HEK293 (cell line): ENCODE measurements around the gene EN1.

Experiments used
- CTCF ChIA-PET: fragments of 350-600 bp; formaldehyde crosslinking; extraction: SDS; loops from one replicate; lab custom pipeline; 2021; ENCODE audit warnings: antibody characterized with exemption; lab: Yijun Ruan, JAX
- POLR2A ChIA-PET: fragments of 300-600 bp; formaldehyde crosslinking; extraction: SDS; loops from one replicate; lab custom pipeline; 2020; ENCODE audit warnings: antibody characterized with exemption, inconsistent platforms; lab: Yijun Ruan, JAX
- H3K27ac ChIP-seq: fragments of 200-500 bp; sonication (Bioruptor generic); 2 replicates; pipeline ENCODE4 v1.5.1; 2014; ENCODE audit warnings: low read depth, low read length, control low read depth, inconsistent platforms; ENCODE audit errors: extremely low read depth
- H3K36me3 ChIP-seq, 2 experiments: fragments of 200-500 bp in 1 of 2; sonication (Bioruptor generic) in 1 of 2; 1 replicate in 1 of 2; 2 replicates in 1 of 2; pipeline ENCODE4 v1.5.1; 2014 to 2017; ENCODE audit warnings: inconsistent platforms in 2 of 2, low read length in 2 of 2; ENCODE audit not compliant: control insufficient read depth in 2 of 2, insufficient read depth in 1 of 2
- H3K4me1 ChIP-seq: fragments of 200-500 bp; sonication (Bioruptor generic); 2 replicates; pipeline ENCODE4 v1.5.1; 2014; ENCODE audit warnings: mild to moderate bottlenecking, low read length, inconsistent platforms; ENCODE audit not compliant: control insufficient read depth, insufficient read depth
- H3K4me3 ChIP-seq: 2 replicates; pipeline ENCODE4 v1.5.1; 2011; ENCODE audit warnings: low read depth, mild to moderate bottlenecking, control low read depth, low read length, moderate library complexity
- H3K9me3 ChIP-seq: fragments of 200-500 bp; sonication (Bioruptor generic); 2 replicates; pipeline ENCODE4 v1.5.1; 2014; ENCODE audit warnings: low read depth, low read length, inconsistent platforms; ENCODE audit not compliant: control insufficient read depth, insufficient read depth
- HOXC10 ChIP-seq: sonication (generic); formaldehyde crosslinking; IDR thresholded peaks from 2 replicates; pipeline ENCODE4 v1.8.1; 2023; ENCODE audit warnings: mild to moderate bottlenecking, missing genetic modification reagents
- HOXD13 ChIP-seq: sonication (generic); formaldehyde crosslinking; IDR thresholded peaks from 2 replicates; pipeline ENCODE4 v1.8.0; 2022; ENCODE audit warnings: missing genetic modification reagents, borderline replicate concordance
- SCRT1 ChIP-seq: fragments of 450-650 bp; formaldehyde crosslinking; IDR thresholded peaks from 2 replicates; pipeline ENCODE4 v1.5.1; 2016; ENCODE audit warnings: missing biosample characterization, missing genetic modification characterization, borderline replicate concordance
- SCRT2 ChIP-seq: fragments of 450-650 bp; formaldehyde crosslinking; IDR thresholded peaks from 2 replicates; pipeline ENCODE4 v1.5.1; 2016; ENCODE audit warnings: missing biosample characterization, missing genetic modification characterization
- ZFP3 ChIP-seq: fragments of 450-650 bp; formaldehyde crosslinking; IDR thresholded peaks from 2 replicates; pipeline ENCODE4 v1.5.1; 2016; ENCODE audit warnings: low read depth, missing biosample characterization, missing genetic modification characterization
- ZNF169 ChIP-seq: fragments of 450-650 bp; formaldehyde crosslinking; IDR thresholded peaks from 2 replicates; pipeline ENCODE4 v1.5.1; 2016; ENCODE audit warnings: missing biosample characterization, missing genetic modification characterization
- ZNF184 ChIP-seq: fragments of 450-650 bp; IDR thresholded peaks from 2 replicates; pipeline ENCODE4 v1.5.1; 2018; ENCODE audit warnings: missing biosample characterization, mild to moderate bottlenecking, missing genetic modification characterization
- ZNF248 ChIP-seq: fragments of 450-650 bp; formaldehyde crosslinking; IDR thresholded peaks from 2 replicates; pipeline ENCODE4 v1.5.1; 2017; ENCODE audit warnings: missing biosample characterization, missing genetic modification characterization
- ZNF341 ChIP-seq: fragments of 450-650 bp; formaldehyde crosslinking; IDR thresholded peaks from 2 replicates; pipeline ENCODE4; 2016; ENCODE audit warnings: low read depth, missing biosample characterization, missing genetic modification characterization
- ZNF416 ChIP-seq: fragments of 450-650 bp; formaldehyde crosslinking; IDR thresholded peaks from 2 replicates; pipeline ENCODE4 v1.5.1; 2016; ENCODE audit warnings: missing biosample characterization, missing genetic modification characterization
- ZNF629 ChIP-seq: fragments of 450-650 bp; formaldehyde crosslinking; IDR thresholded peaks from 2 replicates; pipeline ENCODE4 v1.5.1; 2017; ENCODE audit warnings: missing biosample characterization, missing genetic modification characterization
- ZNF654 ChIP-seq: fragments of 450-650 bp; formaldehyde crosslinking; IDR thresholded peaks from 2 replicates; pipeline ENCODE4 v1.5.1; 2016; ENCODE audit warnings: low read depth, missing biosample characterization, missing genetic modification characterization
- ZNF701 ChIP-seq: fragments of 450-650 bp; formaldehyde crosslinking; IDR thresholded peaks from 2 replicates; pipeline ENCODE4 v1.5.1; 2016; ENCODE audit warnings: missing biosample characterization, missing genetic modification characterization
- ZSCAN23 ChIP-seq: fragments of 450-650 bp; formaldehyde crosslinking; IDR thresholded peaks from 2 replicates; pipeline ENCODE4 v1.5.1; 2016; ENCODE audit warnings: missing biosample characterization, missing genetic modification characterization
- TF ChIP-seq, protein P1 (sequence below): fragments of 450-650 bp; formaldehyde crosslinking; IDR thresholded peaks from 2 replicates; pipeline ENCODE4 v1.5.1; 2016; ENCODE audit warnings: missing biosample characterization, missing genetic modification characterization
- TF ChIP-seq, protein P2 (sequence below): fragments of 450-650 bp; IDR thresholded peaks from 2 replicates; pipeline ENCODE4 v1.5.1; 2018; ENCODE audit warnings: missing biosample characterization, missing genetic modification characterization
- TF ChIP-seq, protein P3 (sequence below): fragments of 450-650 bp; formaldehyde crosslinking; IDR thresholded peaks from 2 replicates; pipeline ENCODE4 v1.5.1; 2016; ENCODE audit warnings: missing biosample characterization, missing genetic modification characterization
- TF ChIP-seq, protein P4 (sequence below): fragments of 450-650 bp; formaldehyde crosslinking; IDR thresholded peaks from 2 replicates; pipeline ENCODE4 v1.5.1; 2017; ENCODE audit warnings: missing biosample characterization, missing genetic modification characterization

The EN1 gene

DNA sequence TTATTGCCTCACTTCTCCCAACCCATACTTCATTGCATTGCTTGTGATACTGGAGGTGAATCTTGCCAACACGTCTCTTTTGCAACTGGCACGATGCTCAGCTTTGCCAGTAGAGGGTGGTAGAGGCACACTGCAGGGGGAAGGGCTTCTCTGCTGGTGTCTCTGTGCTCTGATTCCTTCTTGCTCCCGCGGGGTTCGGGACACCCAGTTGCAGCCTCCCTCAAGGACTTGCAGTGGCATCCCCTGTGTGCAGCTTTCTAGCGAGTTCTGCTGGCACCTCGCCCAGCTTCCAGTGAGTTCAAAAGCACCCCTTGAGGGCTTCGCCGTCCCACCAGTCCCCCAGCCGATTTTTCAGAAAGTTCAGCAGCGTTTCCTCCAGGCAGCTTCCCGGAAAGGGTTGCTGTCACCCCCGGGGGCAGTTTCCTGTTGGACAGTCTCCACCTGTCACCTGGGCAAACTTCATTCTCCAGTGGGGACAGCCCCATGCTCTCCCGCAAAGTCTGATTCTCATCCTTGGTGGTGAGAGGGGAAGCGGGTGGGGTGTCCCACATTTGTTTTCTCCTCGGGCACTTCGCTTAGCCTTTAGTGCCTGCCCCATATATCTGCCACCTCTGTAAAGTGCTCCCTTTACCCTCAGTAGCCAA, 35.4 kb upstream of the EN1 start (continued):
- TF ChIP-seq ZFP3 (tag by site-specific recombination) (no peak), HOXD13 (CRISPR knock-in tag) (no peak), ZSCAN23 (tag by site-specific recombination) (no peak), ZNF341 (tag by site-specific recombination) (no peak)
- TF ChIP-seq, all 188 proteins: peak for 10

DNA sequence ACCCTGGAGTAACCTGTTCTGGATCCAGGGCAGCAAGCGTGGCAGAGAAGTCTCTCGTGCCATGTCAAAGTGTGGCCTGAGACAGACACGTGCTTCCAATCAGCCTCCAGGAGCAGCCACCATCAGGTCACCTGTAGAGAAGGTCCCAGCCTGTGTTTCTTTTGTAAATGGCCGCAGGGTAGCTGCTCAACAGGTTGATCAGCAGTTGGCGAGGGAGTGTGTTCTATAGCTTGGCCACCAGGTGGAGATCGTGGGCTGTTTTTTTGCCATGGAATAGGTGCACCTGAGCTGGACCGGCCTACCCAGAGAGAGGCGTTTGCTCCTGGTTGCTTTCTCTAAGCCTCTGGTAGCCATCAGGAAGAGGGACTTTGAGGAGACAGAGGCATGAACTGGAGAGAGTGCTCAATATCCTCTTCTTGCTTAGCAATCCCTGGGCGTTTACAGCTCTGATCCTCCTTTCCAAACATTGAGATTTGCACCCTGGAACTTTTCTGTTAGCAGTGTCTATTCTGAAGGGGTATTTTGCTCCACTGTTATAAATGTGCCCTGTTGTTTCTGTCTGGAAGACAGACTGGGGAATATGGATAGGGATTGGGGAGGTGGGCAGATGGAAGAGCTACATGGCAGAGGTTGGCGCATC, 34.2 kb upstream of the EN1 start:
- Histone ChIP-seq H3K9me3 (no peaks in the 10 kb centered on the region), H3K27ac (no peak overlapping the region), H3K4me3 (no peak overlapping the region), H3K36me3 (no peaks in the 10 kb centered on the region), H3K4me1 (no peaks in the 10 kb centered on the region)
- POLR2A ChIA-PET, result no interaction called here
- CTCF ChIA-PET, result interaction anchor here (0.6 to 4.5 kb wide), 36 partner anchors 10 to 1057 kb away, joined by 3 to 38 read pairs (median 4); partner anchors contain the start of gene MARCO
- TF ChIP-seq, protein P1, sequence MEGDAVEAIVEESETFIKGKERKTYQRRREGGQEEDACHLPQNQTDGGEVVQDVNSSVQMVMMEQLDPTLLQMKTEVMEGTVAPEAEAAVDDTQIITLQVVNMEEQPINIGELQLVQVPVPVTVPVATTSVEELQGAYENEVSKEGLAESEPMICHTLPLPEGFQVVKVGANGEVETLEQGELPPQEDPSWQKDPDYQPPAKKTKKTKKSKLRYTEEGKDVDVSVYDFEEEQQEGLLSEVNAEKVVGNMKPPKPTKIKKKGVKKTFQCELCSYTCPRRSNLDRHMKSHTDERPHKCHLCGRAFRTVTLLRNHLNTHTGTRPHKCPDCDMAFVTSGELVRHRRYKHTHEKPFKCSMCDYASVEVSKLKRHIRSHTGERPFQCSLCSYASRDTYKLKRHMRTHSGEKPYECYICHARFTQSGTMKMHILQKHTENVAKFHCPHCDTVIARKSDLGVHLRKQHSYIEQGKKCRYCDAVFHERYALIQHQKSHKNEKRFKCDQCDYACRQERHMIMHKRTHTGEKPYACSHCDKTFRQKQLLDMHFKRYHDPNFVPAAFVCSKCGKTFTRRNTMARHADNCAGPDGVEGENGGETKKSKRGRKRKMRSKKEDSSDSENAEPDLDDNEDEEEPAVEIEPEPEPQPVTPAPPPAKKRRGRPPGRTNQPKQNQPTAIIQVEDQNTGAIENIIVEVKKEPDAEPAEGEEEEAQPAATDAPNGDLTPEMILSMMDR (tag by site-specific recombination), result peak; percentile 63
- TF ChIP-seq ZNF184 (tag by site-specific recombination) (no peak), SCRT1 (peak; percentile 99), SCRT2 (tag by site-specific recombination) (peak; percentile 100), ZNF416 (no peak), ZNF654 (tag by site-specific recombination) (peak; percentile 70)

DNA sequence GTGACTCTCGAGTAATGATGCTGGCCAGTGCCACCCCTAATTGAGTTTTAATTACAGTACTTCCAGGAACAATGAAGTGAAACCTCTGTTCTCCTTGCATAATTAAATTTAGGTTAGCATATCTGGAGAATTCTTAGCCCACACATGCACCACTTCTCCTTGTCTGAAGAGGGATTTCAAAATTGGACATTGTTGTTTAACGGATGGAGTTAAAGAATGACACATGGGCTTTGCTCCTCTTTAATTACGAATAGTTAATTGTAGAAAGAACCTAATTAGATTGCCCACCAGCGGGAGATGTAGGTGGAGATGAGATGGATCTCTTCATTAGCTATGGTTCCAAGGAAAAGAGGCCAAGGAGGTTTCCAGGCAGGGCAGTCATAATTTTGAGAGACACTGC, 33.1 kb upstream of the EN1 start:
- no peaks in the 10 kb centered on the region for H3K4me1 ChIP-seq
- no peak overlapping the region for H3K27ac ChIP-seq
- H3K4me3 ChIP-seq, result no peak overlapping the region
- no peaks in the 10 kb centered on the region for H3K36me3 ChIP-seq
- ChIA-PET POLR2A (no interaction called here), CTCF (interaction anchor here (0.6 to 4.5 kb wide), 14 partner anchors 9 to 1056 kb away, joined by 3 to 38 read pairs (median 6); no protein-coding TSS in a partner anchor)
- no peak for TF ChIP-seq HOXC10
- TF ChIP-seq, protein P2, sequence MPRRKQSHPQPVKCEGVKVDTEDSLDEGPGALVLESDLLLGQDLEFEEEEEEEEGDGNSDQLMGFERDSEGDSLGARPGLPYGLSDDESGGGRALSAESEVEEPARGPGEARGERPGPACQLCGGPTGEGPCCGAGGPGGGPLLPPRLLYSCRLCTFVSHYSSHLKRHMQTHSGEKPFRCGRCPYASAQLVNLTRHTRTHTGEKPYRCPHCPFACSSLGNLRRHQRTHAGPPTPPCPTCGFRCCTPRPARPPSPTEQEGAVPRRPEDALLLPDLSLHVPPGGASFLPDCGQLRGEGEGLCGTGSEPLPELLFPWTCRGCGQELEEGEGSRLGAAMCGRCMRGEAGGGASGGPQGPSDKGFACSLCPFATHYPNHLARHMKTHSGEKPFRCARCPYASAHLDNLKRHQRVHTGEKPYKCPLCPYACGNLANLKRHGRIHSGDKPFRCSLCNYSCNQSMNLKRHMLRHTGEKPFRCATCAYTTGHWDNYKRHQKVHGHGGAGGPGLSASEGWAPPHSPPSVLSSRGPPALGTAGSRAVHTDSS, result no peak
- no peak for TF ChIP-seq ZNF701 (tag by site-specific recombination)
- TF ChIP-seq ZNF629, result no peak
- TF ChIP-seq, protein P3, sequence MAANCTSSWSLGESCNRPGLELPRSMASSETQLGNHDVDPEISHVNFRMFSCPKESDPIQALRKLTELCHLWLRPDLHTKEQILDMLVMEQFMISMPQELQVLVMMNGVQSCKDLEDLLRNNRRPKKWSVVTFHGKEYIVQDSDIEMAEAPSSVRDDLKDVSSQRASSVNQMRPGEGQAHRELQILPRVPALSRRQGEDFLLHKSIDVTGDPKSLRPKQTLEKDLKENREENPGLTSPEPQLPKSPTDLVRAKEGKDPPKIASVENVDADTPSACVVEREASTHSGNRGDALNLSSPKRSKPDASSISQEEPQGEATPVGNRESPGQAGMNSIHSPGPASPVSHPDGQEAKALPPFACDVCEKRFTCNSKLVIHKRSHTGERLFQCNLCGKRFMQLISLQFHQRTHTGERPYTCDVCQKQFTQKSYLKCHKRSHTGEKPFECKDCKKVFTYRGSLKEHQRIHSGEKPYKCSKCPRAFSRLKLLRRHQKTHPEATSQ, result no peak
- TF ChIP-seq, protein P1 (tag by site-specific recombination), result no peak
- no peak for TF ChIP-seq ZNF248
- TF ChIP-seq ZNF169 (tag by site-specific recombination), result no peak
- TF ChIP-seq, protein P4, sequence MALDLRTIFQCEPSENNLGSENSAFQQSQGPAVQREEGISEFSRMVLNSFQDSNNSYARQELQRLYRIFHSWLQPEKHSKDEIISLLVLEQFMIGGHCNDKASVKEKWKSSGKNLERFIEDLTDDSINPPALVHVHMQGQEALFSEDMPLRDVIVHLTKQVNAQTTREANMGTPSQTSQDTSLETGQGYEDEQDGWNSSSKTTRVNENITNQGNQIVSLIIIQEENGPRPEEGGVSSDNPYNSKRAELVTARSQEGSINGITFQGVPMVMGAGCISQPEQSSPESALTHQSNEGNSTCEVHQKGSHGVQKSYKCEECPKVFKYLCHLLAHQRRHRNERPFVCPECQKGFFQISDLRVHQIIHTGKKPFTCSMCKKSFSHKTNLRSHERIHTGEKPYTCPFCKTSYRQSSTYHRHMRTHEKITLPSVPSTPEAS (tag by site-specific recombination), result no peak
- no peaks in the 10 kb centered on the region for H3K9me3 ChIP-seq
